Measurements from ENCODE around the gene AFDN.

AFDN gene

GRCh38 chr6:167797011-167797471, 29.7 kb upstream of the AFDN start:
- H3K4me3 ChIP-seq: peak overlapping the region; percentile 68
- no peak for TF ChIP-seq CTCF (IDR thresholded peaks at IDR 0.05)
- no peak overlapping the region for H3K27ac ChIP-seq
- no peak for DNase-seq (ENCODE audit: low spot score)

GRCh38 chr6:167797476-167798265, 29.0 kb upstream of the AFDN start:
- Histone ChIP-seq H3K4me3 (no peak overlapping the region), H3K27ac (no peak overlapping the region)
- TF ChIP-seq CTCF (IDR thresholded peaks at IDR 0.05): no peak
- DNase-seq (ENCODE audit: low spot score): no peak

GRCh38 chr6:167798453-167798852, 28.3 kb upstream of the AFDN start:
- no peak for DNase-seq (ENCODE audit: low spot score)
- no peak for TF ChIP-seq CTCF (IDR thresholded peaks at IDR 0.05)
- H3K27ac ChIP-seq: no peak overlapping the region
- H3K4me3 ChIP-seq: no peak overlapping the region

- no peak for TF ChIP-seq CTCF (IDR thresholded peaks at IDR 0.05)
- no peak for DNase-seq (ENCODE audit: low spot score)
- H3K4me3 ChIP-seq: no peak overlapping the region
- no peak overlapping the region for H3K27ac ChIP-seq
Measured at GRCh38 chr6:167799033-167799821, 27.5 kb upstream of the AFDN start.

- Histone ChIP-seq H3K4me3 (no peak overlapping the region), H3K27ac (no peak overlapping the region)
- DNase-seq (ENCODE audit: low spot score): no peak
- no peak for TF ChIP-seq CTCF (IDR thresholded peaks at IDR 0.05)
Measured at GRCh38 chr6:167800549-167800948, 26.2 kb upstream of the AFDN start.

GRCh38 chr6:167801263-167801662, 25.4 kb upstream of the AFDN start:
- Histone ChIP-seq H3K4me3 (no peak overlapping the region), H3K27ac (no peak overlapping the region)
- TF ChIP-seq CTCF (IDR thresholded peaks at IDR 0.05): no peak
- no peak for DNase-seq (ENCODE audit: low spot score)

All from coronary artery (tissue), 2 donors.